PC-3 (cell line): ENCODE data around the gene EFL1. TPM values are rescaled to one million over a fixed set of nuclear protein-coding genes. Genes with fewer than 3 reads are reported as not detected.
A peak's percentile ranks its signal among the peaks of the same experiment; 100 is the strongest.

Source experiments
- ATAC-seq: fragments of 200-7000 bp; cut with Tn5 transposase; 2 replicates; pipeline ENCODE4 v1.9.1; 2020; ENCODE audit warnings: mild to moderate bottlenecking, moderate library complexity
- BruUV-seq: library from RNA; stranded (reverse); fragments of 400-500 nt; replicated peaks from 2 replicates; lab custom pipeline; 2021; lab: Mats Ljungman, UMichigan
- CTCF ChIA-PET: fragments of 300-600 bp; sonication (Branson Sonifier 250); formaldehyde crosslinking; loops from one replicate; lab custom pipeline; 2022; ENCODE audit warnings: antibody characterized with exemption; lab: Charles Lee
- POLR2A ChIA-PET: fragments of 300-600 bp; sonication (Branson Sonifier 250); formaldehyde crosslinking; loops from one replicate; lab custom pipeline; 2022; ENCODE audit warnings: antibody characterized with exemption; ENCODE audit not compliant: unreplicated experiment; lab: Charles Lee
- DNase-seq: peaks from one replicate; pipeline ENCODE4 v3.0.0-alpha.2; 2015
- H2AFZ ChIP-seq: fragments of 300-600 bp; sonication (generic); 2 replicates; pipeline ENCODE4 v1.6.0; 2016; ENCODE audit warnings: antibody characterized with exemption, low read length
- H3F3A ChIP-seq: fragments of 300-600 bp; sonication (generic); one replicate; pipeline ENCODE4 v1.6.0; 2017; ENCODE audit warnings: antibody characterized with exemption, low read length, control low read depth, mild to moderate bottlenecking; ENCODE audit not compliant: unreplicated experiment
- H3K27ac ChIP-seq: fragments of 300-600 bp; sonication (generic); 2 replicates; pipeline ENCODE4 v1.5.1; 2016; ENCODE audit warnings: mild to moderate bottlenecking, low read length
- H3K27me3 ChIP-seq: fragments of 300-600 bp; sonication (generic); 2 replicates; pipeline ENCODE4 v1.6.1; 2016; ENCODE audit warnings: low read length, mixed read lengths
- H3K36me3 ChIP-seq: fragments of 300-600 bp; sonication (generic); 2 replicates; pipeline ENCODE4 v1.6.1; 2016; ENCODE audit warnings: low read depth, mixed run types, low read length, mixed read lengths
- H3K4me1 ChIP-seq: fragments of 300-600 bp; sonication (generic); 2 replicates; pipeline ENCODE4 v1.5.1; 2016; ENCODE audit warnings: low read length; ENCODE audit not compliant: insufficient read depth
- H3K4me2 ChIP-seq: fragments of 300-600 bp; sonication (generic); 2 replicates; pipeline ENCODE4 v1.6.0; 2016; ENCODE audit warnings: low read length
- H3K4me3 ChIP-seq: fragments of 300-600 bp; sonication (generic); 2 replicates; pipeline ENCODE4 v1.5.1; 2016; ENCODE audit warnings: mild to moderate bottlenecking, low read length, mixed read lengths
- H3K79me2 ChIP-seq: fragments of 300-600 bp; sonication (generic); 2 replicates; pipeline ENCODE4 v1.6.1; 2017; ENCODE audit warnings: low read length, mixed read lengths
- H3K9ac ChIP-seq: fragments of 300-600 bp; sonication (generic); 2 replicates; pipeline ENCODE4 v1.6.0; 2016; ENCODE audit warnings: mild to moderate bottlenecking, low read length
- H3K9me2 ChIP-seq: fragments of 300-600 bp; sonication (generic); replicated peaks from 2 replicates; pipeline ENCODE4 v1.6.1; 2016; ENCODE audit warnings: mixed run types, low read length, mixed read lengths
- H3K9me3 ChIP-seq: fragments of 300-600 bp; sonication (generic); 2 replicates; pipeline ENCODE4 v1.6.1; 2016; ENCODE audit warnings: low read length, mixed read lengths
- H4K20me1 ChIP-seq: fragments of 300-600 bp; sonication (generic); 2 replicates; pipeline ENCODE4 v1.6.1; 2016; ENCODE audit warnings: low read length, mixed read lengths
- CTCF ChIP-seq: fragments of 300-600 bp; sonication (generic); conservative IDR thresholded peaks from 2 replicates; pipeline ENCODE4 v1.5.1; 2017; ENCODE audit warnings: antibody characterized with exemption, low read depth, mild to moderate bottlenecking, low read length
- EZH2 ChIP-seq: fragments of 300-600 bp; sonication (generic); IDR thresholded peaks from one replicate; pipeline ENCODE4 v1.6.1; 2017; ENCODE audit warnings: antibody characterized with exemption, mild to moderate bottlenecking, low read length; ENCODE audit not compliant: unreplicated experiment
- EZH2phosphoT487 ChIP-seq: fragments of 300-600 bp; sonication (generic); IDR thresholded peaks from 2 replicates; pipeline ENCODE4 v1.6.1; 2018; ENCODE audit warnings: mild to moderate bottlenecking, antibody characterized with exemption, low read length, borderline replicate concordance
- intact Hi-C: fragments of 100-400 bp; cut with micrococcal nuclease; formaldehyde crosslinking; loops from 2 replicates; pipeline ENCODE4 v1.9.0; 2023
- total RNA-seq: library from RNA; depleted of rRNA; stranded (reverse); fragments of >200 nt; gene quantifications from 2 replicates; pipeline ENCODE4 v1.2.3, GENCODE V29; 2014

EFL1 gene
- total RNA-seq, 1 experiment from 2014 or later: 14.7 TPM

GRCh38 chr15:82105451-82106215, 156.9 kb downstream of the EFL1 start:
- Histone ChIP-seq H3F3A (no peaks in the 10 kb centered on the region), H4K20me1 (no peaks in the 10 kb centered on the region), H3K9ac (no peak overlapping the region), H3K4me2 (no peak overlapping the region), H3K9me3 (no peaks in the 10 kb centered on the region), H2AFZ (0 out of 2 replicates have a peak overlapping the region, but pooled peaks have one; percentile 32), H3K9me2 (no peaks in the 10 kb centered on the region), H3K27me3 (no peaks in the 10 kb centered on the region), H3K4me3 (no peak overlapping the region), H3K36me3 (no peaks in the 10 kb centered on the region), H3K79me2 (no peaks in the 10 kb centered on the region), H3K27ac (no peak overlapping the region), H3K4me1 (peaks cover 6% of the 10 kb centered on the region; the same call in 1 of the 2 replicates)
- CTCF ChIA-PET: no interaction called here
- POLR2A ChIA-PET: no interaction called here
- TF ChIP-seq CTCF (0 out of 2 replicates have a peak, but pooled peaks have one; percentile 17), EZH2 (no peak), EZH2phosphoT487 (no peak)
- intact Hi-C loops: loop anchor here (5.0 kb wide), 1 partner anchor 693 kb away; no protein-coding TSS in a partner anchor
- no peak; the same call in 1 of the 2 replicates for ATAC-seq
- DNase-seq: peak; percentile 32
- no TSS peak for BruUV-seq

- no peak for TF ChIP-seq EZH2phosphoT487
- TF ChIP-seq CTCF: peak; percentile 50
- no peak for TF ChIP-seq EZH2
- CTCF ChIA-PET: no interaction called here
- H3K27me3 ChIP-seq: no peaks in the 10 kb centered on the region
- no TSS peak for BruUV-seq
- no peaks in the 10 kb centered on the region for H3K79me2 ChIP-seq
- intact Hi-C loops: loop anchor here (5.0 kb wide), 1 partner anchor 621 kb away; no protein-coding TSS in a partner anchor
- H3K27ac ChIP-seq: no peak overlapping the region
- ATAC-seq (0 out of 2 replicates have a peak, but pooled peaks have one; percentile 38), DNase-seq (no peak)
- no peaks in the 10 kb centered on the region for H3K9me3 ChIP-seq
- no peaks in the 10 kb centered on the region for H4K20me1 ChIP-seq
- peaks cover 6% of the 10 kb centered on the region; the same call in 1 of the 2 replicates for H3K4me1 ChIP-seq
- no peak overlapping the region for H3K4me2 ChIP-seq
- H3K36me3 ChIP-seq: no peaks in the 10 kb centered on the region
- POLR2A ChIA-PET: no interaction called here
- H2AFZ ChIP-seq: no peak overlapping the region
- H3K9ac ChIP-seq: no peak overlapping the region
- no peak overlapping the region for H3K4me3 ChIP-seq
- H3K9me2 ChIP-seq: no peaks in the 10 kb centered on the region
- H3F3A ChIP-seq: no peaks in the 10 kb centered on the region
These were observed 159.1 kb downstream of the EFL1 start for GRCh38 chr15:82103468-82103867.
